Activated T-helper 2 cell treated with anti-CD3 and anti-CD28 coated beads, Interferon-gamma antibody, Interleukin-2, Interleukin-4, amounts not matched to agents 10 μg/mL and 5 μg/mL and 100 μg/mL, durations not matched to agents 14 hours and 24 hours and 36 hours (primary cell): ENCODE measurements around the gene CMIP. TPM values are rescaled to one million over a fixed set of nuclear protein-coding genes. Genes with fewer than 3 reads are reported as not detected.

Source experiments
- DNase-seq: peaks from one replicate; pipeline ENCODE4 v3.0.0; 2021; ENCODE audit warnings: low spot score
- H3K27ac Mint-ChIP-seq: one replicate; pipeline ENCODE4 v1.8.0; 2021; ENCODE audit warnings: mixed read lengths
- H3K27me3 Mint-ChIP-seq: one replicate; pipeline ENCODE4 v1.8.0; 2021; ENCODE audit warnings: low read depth, mixed read lengths
- H3K36me3 Mint-ChIP-seq: one replicate; pipeline ENCODE4 v1.8.0; 2021; ENCODE audit warnings: low read depth, mixed read lengths
- H3K4me1 Mint-ChIP-seq: one replicate; pipeline ENCODE4 v1.8.0; 2021; ENCODE audit warnings: low read depth, mixed read lengths
- H3K4me3 Mint-ChIP-seq: one replicate; pipeline ENCODE4 v1.8.0; 2021; ENCODE audit warnings: low read depth, mild to moderate bottlenecking, moderate library complexity, mixed read lengths
- H3K9me3 Mint-ChIP-seq: one replicate; pipeline ENCODE4 v1.8.0; 2021; ENCODE audit warnings: mixed read lengths
- intact Hi-C: fragments of 100-400 bp; cut with micrococcal nuclease; formaldehyde crosslinking; loops from one replicate; pipeline ENCODE4 v1.15.1; 2023
- total RNA-seq: library from RNA; stranded (reverse); gene quantifications from 2 replicates; pipeline ENCODE4 v1.2.3, GENCODE V29; 2022

Gene CMIP
- total RNA-seq, 1 donor from 2014 or later: 68.0 TPM

DNA sequence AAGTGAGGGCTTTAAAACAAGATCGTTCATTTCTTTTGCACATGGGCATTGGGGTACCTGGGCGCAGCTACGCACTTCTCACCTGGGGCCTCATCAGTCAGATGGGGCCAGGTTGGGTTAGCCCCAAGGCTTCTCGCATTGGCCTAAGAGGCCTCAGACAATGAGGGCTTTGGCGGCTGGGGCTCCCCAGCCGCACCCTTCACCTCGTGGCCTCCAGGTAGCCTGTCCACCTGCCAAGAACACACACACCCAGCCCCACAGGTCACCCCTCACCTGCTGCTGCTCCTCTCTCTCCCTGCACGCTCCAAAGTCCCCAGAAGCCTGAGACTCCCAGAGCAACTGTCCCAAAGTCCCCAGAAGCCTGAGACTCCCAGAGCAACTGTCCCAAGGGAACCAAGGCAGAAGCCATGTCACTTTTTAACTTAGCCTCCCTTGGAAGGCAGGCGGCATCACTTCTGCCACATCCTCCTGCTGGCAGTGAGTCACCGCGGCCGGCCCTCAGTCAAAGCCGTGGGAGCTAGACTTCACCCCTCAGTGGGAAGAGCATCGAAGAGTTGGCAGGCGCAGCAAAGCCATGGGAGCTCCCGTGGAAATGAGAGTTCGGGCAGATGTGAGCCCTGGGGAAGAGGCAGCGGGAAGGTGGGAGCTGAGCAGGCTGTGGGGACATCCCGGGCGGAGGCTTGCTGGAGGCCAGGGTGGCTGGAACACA is 255.6 kb downstream of the CMIP start:
- H3K27me3 Mint-ChIP-seq: no peaks in the 10 kb centered on the region
- H3K9me3 Mint-ChIP-seq: no peaks in the 10 kb centered on the region
- H3K36me3 Mint-ChIP-seq: peaks cover 41% of the 10 kb centered on the region
- no peak overlapping the region for H3K4me3 Mint-ChIP-seq
- no peak for DNase-seq
- H3K4me1 Mint-ChIP-seq: peaks cover 14% of the 10 kb centered on the region
- peak overlapping the region; percentile 62 for H3K27ac Mint-ChIP-seq
- intact Hi-C loops: no loop called here

DNA sequence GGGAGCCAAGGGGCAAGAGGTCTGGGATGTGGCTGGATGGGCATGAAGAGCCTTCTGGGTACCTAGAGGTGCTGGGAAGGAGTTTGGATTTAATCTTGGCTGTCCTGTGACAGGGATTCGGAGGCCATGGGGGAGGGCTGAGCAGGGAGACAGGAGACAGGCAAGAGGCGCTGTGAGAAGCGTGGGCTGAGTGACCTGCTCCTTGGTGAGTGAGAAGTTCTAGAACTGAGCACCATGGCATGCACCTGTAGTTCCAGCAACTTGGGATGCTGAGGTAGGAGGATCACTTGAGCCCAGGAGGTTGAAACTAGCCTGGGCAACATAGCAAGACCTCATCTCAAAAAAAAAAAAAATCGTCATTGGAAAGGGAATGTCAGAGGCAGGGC is 256.2 kb downstream of the CMIP start:
- Mint-ChIP-seq H3K36me3 (peaks cover 43% of the 10 kb centered on the region), H3K4me1 (peaks cover 10% of the 10 kb centered on the region), H3K27ac (peak overlapping the region; percentile 62), H3K9me3 (no peaks in the 10 kb centered on the region), H3K4me3 (no peak overlapping the region), H3K27me3 (no peaks in the 10 kb centered on the region)
- intact Hi-C loops: no loop called here
- DNase-seq: no peak

DNA sequence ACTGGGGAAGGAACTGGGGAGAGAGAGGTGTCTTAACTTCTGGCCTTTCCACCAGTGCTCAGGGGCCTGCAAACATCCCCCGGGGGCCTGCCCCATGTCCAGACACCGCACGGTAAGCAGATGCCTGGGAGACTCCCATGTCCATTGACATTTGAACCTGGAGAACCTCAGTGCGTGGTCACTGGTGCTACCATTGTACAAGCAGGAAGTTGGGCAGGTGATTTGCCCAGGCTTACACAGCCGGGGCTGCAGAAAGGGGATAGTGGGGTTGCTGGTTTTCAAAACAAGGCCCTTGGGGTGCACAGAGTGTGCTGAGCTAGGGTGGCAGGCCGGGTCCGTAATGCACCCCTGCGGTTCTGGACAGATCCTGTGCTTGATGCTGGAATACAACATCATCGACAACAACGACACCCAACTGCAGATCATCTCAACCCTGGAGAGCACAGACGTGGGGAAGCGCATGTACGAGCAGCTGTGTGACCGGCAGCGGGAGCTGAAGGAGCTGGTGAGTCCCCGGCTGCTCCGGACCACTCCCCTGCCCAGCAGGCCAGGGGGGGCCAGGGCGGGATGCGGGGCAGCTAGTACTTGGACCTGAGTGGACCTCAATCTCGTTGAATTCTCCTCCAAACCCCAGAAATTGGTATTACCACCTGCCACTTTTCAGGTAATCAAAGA is 256.8 kb downstream of the CMIP start:
- Mint-ChIP-seq H3K36me3 (peaks cover 43% of the 10 kb centered on the region), H3K4me1 (peaks cover 8% of the 10 kb centered on the region), H3K9me3 (no peaks in the 10 kb centered on the region), H3K27ac (no peak overlapping the region), H3K27me3 (no peaks in the 10 kb centered on the region), H3K4me3 (no peak overlapping the region)
- no peak for DNase-seq
- intact Hi-C loops: no loop called here

DNA sequence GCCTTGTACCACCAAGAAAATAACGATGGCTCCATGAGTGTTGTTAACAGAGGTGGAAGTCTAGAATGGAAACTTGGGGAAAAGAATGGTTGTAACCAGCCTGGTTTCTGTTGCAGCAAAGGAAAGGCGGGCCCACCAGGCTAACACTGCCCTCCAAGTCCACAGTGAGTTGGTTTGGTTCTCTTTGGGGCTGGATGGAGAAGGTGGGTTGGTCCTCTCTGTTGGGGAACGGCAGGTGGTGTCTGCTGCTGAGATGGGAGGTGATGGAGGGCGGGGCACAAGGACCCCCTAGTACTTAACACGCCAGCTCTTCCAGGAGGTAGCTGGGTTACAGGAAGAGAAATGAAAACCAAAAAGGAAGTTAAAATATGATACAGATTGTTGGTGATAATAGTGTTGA is 257.9 kb downstream of the CMIP start:
- intact Hi-C loops: no loop called here
- no peak overlapping the region for H3K4me3 Mint-ChIP-seq

GRCh38 chr16:81703177-81704155 is 258.9 kb downstream of the CMIP start:
- peak overlapping the region; percentile 49 for H3K27ac Mint-ChIP-seq
- peaks cover 5% of the 10 kb centered on the region for H3K4me1 Mint-ChIP-seq
- H3K27me3 Mint-ChIP-seq: no peaks in the 10 kb centered on the region
- no peaks in the 10 kb centered on the region for H3K9me3 Mint-ChIP-seq
- peaks cover 48% of the 10 kb centered on the region for H3K36me3 Mint-ChIP-seq
- H3K4me3 Mint-ChIP-seq: no peak overlapping the region
- intact Hi-C loops: no loop called here
- DNase-seq: no peak

More for the DNA sequence above, 257.9 kb downstream of the CMIP start:
- Mint-ChIP-seq H3K27me3 (no peaks in the 10 kb centered on the region), H3K27ac (peak overlapping the region; percentile 25), H3K4me1 (peaks cover 5% of the 10 kb centered on the region), H3K9me3 (no peaks in the 10 kb centered on the region), H3K36me3 (peaks cover 48% of the 10 kb centered on the region)
- DNase-seq: no peak

- peaks cover 4% of the 10 kb centered on the region for H3K4me1 Mint-ChIP-seq
- H3K36me3 Mint-ChIP-seq: peaks cover 48% of the 10 kb centered on the region
- no peak overlapping the region for H3K4me3 Mint-ChIP-seq
- H3K27ac Mint-ChIP-seq: no peak overlapping the region
- intact Hi-C loops: no loop called here
- DNase-seq: no peak
- H3K27me3 Mint-ChIP-seq: no peaks in the 10 kb centered on the region
- H3K9me3 Mint-ChIP-seq: no peaks in the 10 kb centered on the region
These were observed 260.7 kb downstream of the CMIP start for GRCh38 chr16:81705261-81705660.

DNA sequence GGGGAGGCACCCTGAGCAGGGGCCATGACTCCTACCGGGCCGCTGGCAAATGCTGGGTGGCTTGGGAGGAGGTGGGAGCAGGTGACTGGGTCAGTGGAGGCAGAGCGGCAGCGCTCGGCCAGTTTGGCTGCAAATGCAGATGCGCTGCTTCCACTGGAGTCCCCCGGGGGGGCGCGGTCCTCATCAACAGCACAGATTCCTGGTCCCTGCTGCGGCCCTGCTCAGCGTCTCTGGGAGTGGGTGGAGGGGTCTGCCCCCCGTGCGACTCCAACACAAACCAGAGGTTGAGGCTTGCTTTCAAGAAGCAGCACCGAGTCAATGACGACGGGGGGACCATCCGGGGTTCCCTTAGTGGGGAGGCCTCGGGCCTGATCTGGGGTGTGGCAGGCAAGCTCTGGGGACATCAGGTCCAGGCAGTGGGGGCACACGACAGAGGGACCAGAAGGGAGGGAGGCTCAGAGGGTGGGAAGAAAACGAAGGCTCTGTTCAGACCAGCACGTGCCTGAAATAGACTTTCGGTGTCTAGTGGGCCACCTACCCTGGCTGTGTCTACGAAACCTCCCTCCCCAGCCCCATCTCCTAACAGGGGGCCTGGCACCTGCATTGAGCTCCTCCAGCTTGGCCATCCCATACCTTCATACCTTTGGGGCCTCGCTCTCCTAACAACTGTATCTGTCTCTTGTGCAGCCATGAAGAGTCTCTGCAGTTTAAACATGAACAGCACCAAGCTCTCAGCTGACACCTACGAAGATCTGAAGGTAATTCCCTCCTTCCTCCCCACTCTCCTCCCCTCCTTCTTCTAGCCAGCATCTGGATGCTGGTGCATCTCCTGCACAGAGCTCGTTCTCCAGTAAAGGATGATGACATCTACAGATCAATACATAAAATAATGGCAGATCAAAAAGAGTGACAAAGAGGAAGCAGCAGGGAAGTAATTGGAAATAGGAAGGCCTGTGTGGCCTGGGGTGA is 262.0 kb downstream of the CMIP start:
- no peak overlapping the region for H3K4me3 Mint-ChIP-seq
- DNase-seq: no peak
- H3K4me1 Mint-ChIP-seq: peaks cover 5% of the 10 kb centered on the region
- H3K27me3 Mint-ChIP-seq: no peaks in the 10 kb centered on the region
- no peaks in the 10 kb centered on the region for H3K9me3 Mint-ChIP-seq
- intact Hi-C loops: no loop called here
- H3K36me3 Mint-ChIP-seq: peaks cover 45% of the 10 kb centered on the region
- H3K27ac Mint-ChIP-seq: no peak overlapping the region

DNA sequence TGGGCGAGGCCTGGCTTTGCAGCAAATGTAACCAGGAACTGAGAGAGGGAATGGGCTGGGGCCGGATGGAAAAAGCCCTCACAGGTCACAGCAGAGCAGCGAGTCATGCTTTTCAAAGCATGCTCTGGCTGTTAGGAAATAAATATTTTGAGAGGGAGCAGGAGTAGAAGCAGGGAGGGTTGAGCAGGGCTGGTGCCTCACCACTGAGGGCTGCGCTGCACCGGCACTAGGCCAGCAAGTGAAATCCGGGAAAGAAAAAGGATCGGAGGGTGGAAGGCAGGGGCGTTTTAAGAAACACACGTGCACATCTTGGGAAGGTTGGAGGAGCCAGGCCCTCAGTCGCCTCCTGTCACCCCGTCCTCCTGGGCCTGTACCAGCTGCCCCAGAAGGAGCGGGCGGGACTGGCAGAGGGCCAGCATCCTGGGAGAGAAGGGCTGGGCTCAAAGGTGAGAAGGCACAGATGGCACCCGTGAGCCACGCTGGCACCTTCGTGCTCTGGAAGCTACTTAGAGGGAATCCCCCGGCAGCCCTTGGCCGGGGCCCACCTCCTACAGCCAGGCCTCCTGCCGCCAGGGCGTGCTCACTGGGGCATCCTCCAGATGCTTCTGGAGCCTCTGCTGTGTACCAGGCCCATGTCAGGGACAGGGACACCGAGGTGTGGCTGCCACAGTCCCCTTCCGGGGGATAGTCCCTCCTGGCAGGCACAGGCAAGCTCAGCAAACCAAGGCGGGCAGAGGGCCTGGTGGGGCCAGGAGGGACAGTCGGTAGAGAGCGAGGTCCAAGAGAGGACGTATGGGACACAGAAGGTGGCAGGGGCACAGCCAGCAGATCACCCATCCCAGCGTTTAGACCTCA is 263.0 kb downstream of the CMIP start:
- H3K27ac Mint-ChIP-seq: no peak overlapping the region

DNA sequence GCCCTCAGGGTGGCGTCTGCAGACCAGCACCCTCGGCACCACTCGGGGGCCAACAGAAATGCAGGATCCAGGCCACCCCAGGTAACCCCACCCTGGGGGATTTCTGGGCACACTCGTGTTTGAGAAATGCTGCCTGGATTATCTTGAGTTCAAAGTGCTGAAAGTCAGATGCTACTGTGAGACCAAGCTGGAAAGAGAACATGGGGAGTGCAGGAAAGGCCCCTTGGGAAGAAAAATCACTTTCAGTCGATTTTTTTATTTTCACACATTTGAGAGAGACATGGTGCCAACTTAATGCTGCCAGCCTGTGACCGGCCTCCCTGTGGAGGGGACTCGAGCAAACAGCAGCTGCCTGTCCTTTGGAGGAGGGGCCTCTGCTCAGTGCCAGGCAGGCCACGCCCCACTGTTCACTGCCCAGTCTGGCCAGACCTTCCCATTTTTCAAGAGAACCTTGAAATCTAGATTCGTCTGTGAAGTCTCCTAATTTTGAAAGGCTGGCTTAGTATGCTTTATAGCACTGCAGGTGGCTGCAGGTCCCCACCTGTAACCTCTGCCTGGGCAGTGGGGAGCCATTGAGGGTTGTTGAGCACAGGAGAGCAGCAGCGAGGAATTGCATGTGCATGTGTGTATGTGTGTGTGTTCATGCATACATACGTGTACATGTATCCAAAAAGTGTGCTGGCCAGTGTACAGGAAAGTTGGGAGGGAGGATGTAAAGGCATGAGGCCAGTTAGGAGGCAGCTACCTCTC is 263.8 kb downstream of the CMIP start:
- no peaks in the 10 kb centered on the region for H3K27me3 Mint-ChIP-seq

More for the DNA sequence above, 263.0 kb downstream of the CMIP start:
- H3K4me1 Mint-ChIP-seq: peaks cover 6% of the 10 kb centered on the region
- H3K36me3 Mint-ChIP-seq: peaks cover 38% of the 10 kb centered on the region
- no peaks in the 10 kb centered on the region for H3K9me3 Mint-ChIP-seq
- no peaks in the 10 kb centered on the region for H3K27me3 Mint-ChIP-seq
- intact Hi-C loops: no loop called here
- no peak for DNase-seq
- H3K4me3 Mint-ChIP-seq: no peak overlapping the region

GRCh38 chr16:81709016-81709900 is 264.6 kb downstream of the CMIP start:
- Mint-ChIP-seq H3K27ac (no peak overlapping the region), H3K27me3 (no peaks in the 10 kb centered on the region), H3K4me1 (peaks cover 2% of the 10 kb centered on the region), H3K4me3 (no peak overlapping the region), H3K9me3 (no peaks in the 10 kb centered on the region), H3K36me3 (peaks cover 28% of the 10 kb centered on the region)
- no peak for DNase-seq
- intact Hi-C loops: no loop called here

More for the DNA sequence above, 263.8 kb downstream of the CMIP start:
- H3K4me1 Mint-ChIP-seq: peaks cover 3% of the 10 kb centered on the region
- H3K36me3 Mint-ChIP-seq: peaks cover 30% of the 10 kb centered on the region
- no peak for DNase-seq
- H3K9me3 Mint-ChIP-seq: no peaks in the 10 kb centered on the region
- H3K27ac Mint-ChIP-seq: no peak overlapping the region
- intact Hi-C loops: no loop called here
- H3K4me3 Mint-ChIP-seq: no peak overlapping the region
